ENCODE measurements around the gene SBF2.
"Not testable (repeated sequence)": the region's sequence is repeated elsewhere in the genome, so short reads cannot be mapped to it uniquely, and the experiment has no call there.

Gene SBF2

GRCh38 chr11:10109806-10110205, 184.2 kb downstream of the SBF2 start:
- DNase-seq, result no peak

GRCh38 chr11:10108915-10109680, 184.9 kb downstream of the SBF2 start:
- no peak for DNase-seq

GRCh38 chr11:10107497-10107896, 186.5 kb downstream of the SBF2 start:
- DNase-seq, result no peak

GRCh38 chr11:10097615-10098014, 196.4 kb downstream of the SBF2 start:
- DNase-seq, result no peak

GRCh38 chr11:10096987-10097386, 197.0 kb downstream of the SBF2 start:
- no peak for DNase-seq

GRCh38 chr11:10095412-10096208, 198.4 kb downstream of the SBF2 start:
- DNase-seq, result peak in 1 of 5 experiments; percentile 21

GRCh38 chr11:10092426-10092825, 201.6 kb downstream of the SBF2 start:
- DNase-seq, result no peak

GRCh38 chr11:10091314-10092045, 202.5 kb downstream of the SBF2 start:
- DNase-seq, result peak in 1 of 5 experiments; percentile 30

- DNase-seq, result not testable (repeated sequence)
Observed at GRCh38 chr11:10087923-10088225, 206.1 kb downstream of the SBF2 start.

- no peak for DNase-seq
Observed at GRCh38 chr11:10087186-10087922, 206.7 kb downstream of the SBF2 start.

- DNase-seq, result no peak
Observed at GRCh38 chr11:10080138-10080537, 213.9 kb downstream of the SBF2 start.

GRCh38 chr11:10076458-10077141, 217.4 kb downstream of the SBF2 start:
- DNase-seq, result peak in 2 of 5 experiments; percentile 5 to 29

GRCh38 chr11:10075141-10075540, 218.9 kb downstream of the SBF2 start:
- no peak for DNase-seq

- DNase-seq, result no peak
Observed at GRCh38 chr11:10072841-10073240, 221.2 kb downstream of the SBF2 start.

GRCh38 chr11:10072142-10072541, 221.9 kb downstream of the SBF2 start:
- DNase-seq, result no peak

GRCh38 chr11:10067629-10068300, 226.3 kb downstream of the SBF2 start:
- DNase-seq, result no peak

GRCh38 chr11:10066441-10066840, 227.6 kb downstream of the SBF2 start:
- DNase-seq, result no peak

GRCh38 chr11:10064828-10065227, 229.2 kb downstream of the SBF2 start:
- no peak for DNase-seq

GRCh38 chr11:10058356-10058755, 235.7 kb downstream of the SBF2 start:
- no peak for DNase-seq

- DNase-seq, result no peak
Observed at GRCh38 chr11:10051868-10052586, 242.0 kb downstream of the SBF2 start.

- no peak for DNase-seq
Observed at GRCh38 chr11:10050561-10050960, 243.5 kb downstream of the SBF2 start.

All from T-helper 2 cell (primary cell).